AG04450 (cell line): ENCODE data around the gene SRSF8. TPM values are rescaled to one million over a fixed set of nuclear protein-coding genes. Genes with fewer than 3 reads are reported as not detected.

Experiments
- CTCF ChIA-PET: fragments of 300-600, 350-600 bp; formaldehyde crosslinking; extraction: SDS; loops from one replicate; lab custom pipeline; 2022; ENCODE audit warnings: antibody characterized with exemption, inconsistent platforms; lab: Charles Lee
- POLR2A ChIA-PET: fragments of 350-600 bp; formaldehyde crosslinking; extraction: SDS; loops from one replicate; lab custom pipeline; 2021; ENCODE audit warnings: antibody characterized with exemption, inconsistent platforms; lab: Yijun Ruan, JAX
- DNase-seq: peaks from one replicate; pipeline ENCODE4 v3.0.0-alpha.2; 2011; ENCODE audit warnings: low read depth, low spot score
- H3K27ac ChIP-seq: one replicate; pipeline ENCODE4 v1.5.1; 2012; ENCODE audit warnings: low read depth, low read length, control low read depth
- H3K27me3 ChIP-seq: one replicate; pipeline ENCODE4 v1.6.0; 2012; ENCODE audit warnings: low read length; ENCODE audit not compliant: control insufficient read depth, insufficient read depth
- H3K4me3 ChIP-seq: 2 replicates; pipeline ENCODE4 v1.5.1; 2011; ENCODE audit warnings: mild to moderate bottlenecking, low read depth, low read length, control low read depth
- H3K9me3 ChIP-seq: 2 replicates; pipeline ENCODE4 v1.5.1; 2012; ENCODE audit warnings: low read length; ENCODE audit not compliant: control insufficient read depth, insufficient read depth
- CTCF ChIP-seq: IDR thresholded peaks from 2 replicates; pipeline ENCODE4 v1.5.1; 2011; ENCODE audit warnings: low read depth, low read length, control low read depth, inconsistent platforms
- polyA plus RNA-seq: library from polyadenylated mRNA; depleted of rRNA; stranded (reverse); fragments of >200 nt; gene quantifications from 2 replicates; pipeline ENCODE4 v1.2.3, GENCODE V29; 2011

Gene SRSF8
- polyA plus RNA-seq, 1 experiment, result 28.4 TPM

- no peak for DNase-seq
- H3K9me3 ChIP-seq, result no peaks in the 10 kb centered on the region
- no peak overlapping the region for H3K27ac ChIP-seq
- ChIA-PET POLR2A (interaction anchor here (0.7 kb wide), 1 partner anchor 8 kb away, joined by 4 read pairs; no protein-coding TSS in a partner anchor), CTCF (interaction anchor here (1.0 to 2.5 kb wide), 4 partner anchors 9 to 15 kb away, joined by 3 to 7 read pairs (median 4); partner anchors contain the start of gene SRSF8)
- no peaks in the 10 kb centered on the region for H3K27me3 ChIP-seq
- TF ChIP-seq CTCF, result no peak
- no peak overlapping the region for H3K4me3 ChIP-seq
These were observed 14.7 kb downstream of the SRSF8 start for GRCh38 chr11:95081412-95081811.

GRCh38 chr11:95082576-95083001, 15.9 kb downstream of the SRSF8 start:
- no peak for DNase-seq
- ChIA-PET CTCF (interaction anchor here (1.0 kb wide), 1 partner anchor 13 kb away, joined by 3 read pairs; no protein-coding TSS in a partner anchor), POLR2A (no interaction called here)
- H3K27me3 ChIP-seq, result no peaks in the 10 kb centered on the region
- TF ChIP-seq CTCF, result no peak
- no peak overlapping the region for H3K27ac ChIP-seq
- H3K4me3 ChIP-seq, result no peak overlapping the region
- H3K9me3 ChIP-seq, result no peaks in the 10 kb centered on the region

- ChIA-PET POLR2A (interaction anchor here (1.2 kb wide), 1 partner anchor 17 kb away, joined by 3 read pairs; the partner anchor contains the start of gene SRSF8), CTCF (interaction anchor here (1.3 to 2.9 kb wide), 4 partner anchors 14 to 621 kb away, joined by 4 to 12 read pairs (median 8); no protein-coding TSS in a partner anchor)
- no peaks in the 10 kb centered on the region; the same call in 1 of the 2 replicates for H3K9me3 ChIP-seq
- H3K4me3 ChIP-seq, result no peak overlapping the region
- no peak for TF ChIP-seq CTCF
- no peak for DNase-seq
- no peak overlapping the region for H3K27ac ChIP-seq
- no peaks in the 10 kb centered on the region for H3K27me3 ChIP-seq
These were observed 17.8 kb downstream of the SRSF8 start for GRCh38 chr11:95084509-95084908.

- DNase-seq, result no peak
- no peak overlapping the region for H3K27ac ChIP-seq
- TF ChIP-seq CTCF, result no peak
- no peaks in the 10 kb centered on the region for H3K27me3 ChIP-seq
- H3K4me3 ChIP-seq, result no peak overlapping the region
- ChIA-PET CTCF (interaction anchor here (1.6 to 2.9 kb wide), 3 partner anchors 15 to 621 kb away, joined by 4 to 12 read pairs (median 9); no protein-coding TSS in a partner anchor), POLR2A (interaction anchor here (0.6 kb wide), 2 partner anchors 18 to 57 kb away, joined by 3 to 4 read pairs; no protein-coding TSS in a partner anchor)
- H3K9me3 ChIP-seq, result no peaks in the 10 kb centered on the region; the same call in 1 of the 2 replicates
These were observed 18.5 kb downstream of the SRSF8 start for GRCh38 chr11:95085117-95085816.

GRCh38 chr11:95086151-95086550, 19.4 kb downstream of the SRSF8 start:
- ChIA-PET POLR2A (interaction anchor here (0.6 kb wide), 2 partner anchors 19 to 56 kb away, joined by 3 to 4 read pairs; no protein-coding TSS in a partner anchor), CTCF (interaction anchor here (2.9 kb wide), 1 partner anchor 16 kb away, joined by 12 read pairs; no protein-coding TSS in a partner anchor)
- Histone ChIP-seq H3K27me3 (no peaks in the 10 kb centered on the region), H3K9me3 (no peaks in the 10 kb centered on the region; the same call in 1 of the 2 replicates), H3K4me3 (no peak overlapping the region), H3K27ac (no peak overlapping the region)
- no peak for DNase-seq
- TF ChIP-seq CTCF, result no peak
